IPS-NIHi7 (cell line): Measurements from ENCODE around the gene DYRK2.

Source experiments
- DNase-seq: peaks from one replicate; pipeline ENCODE4 v3.0.0; 2012; ENCODE audit warnings: mixed read lengths; ENCODE audit errors: extremely low spot score

The DYRK2 gene

GRCh38 chr12:67648521-67649260 is at the start of gene DYRK2:
TSS of gene DYRK2 (plus strand) at chr12:67648745. CDS start at chr12:67649134, 389 bp downstream.
- DNase-seq = peak; percentile 83

DNA sequence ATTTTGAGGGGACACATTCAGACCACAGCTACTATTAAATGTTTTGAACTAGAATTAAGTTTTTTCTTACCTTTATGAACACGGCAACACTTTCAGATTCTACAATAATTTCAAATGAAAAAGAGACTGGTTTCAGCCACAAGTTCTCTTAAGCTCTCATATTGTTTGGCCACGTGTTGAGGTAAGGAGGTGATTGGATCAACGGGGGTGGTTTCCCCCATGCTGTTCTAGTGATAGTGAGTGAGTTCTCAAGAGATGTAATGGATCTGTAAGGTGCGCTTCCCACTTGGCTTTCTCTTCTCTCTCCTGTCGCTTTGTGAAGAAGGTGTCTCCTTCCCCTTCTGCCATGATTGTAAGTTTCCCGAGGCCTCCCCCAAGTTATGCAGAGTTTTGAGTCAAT is 48.9 kb upstream of the DYRK2 start:
- DNase-seq = no peak

- DNase-seq = no peak
Observed at GRCh38 chr12:67601126-67601525, 47.4 kb upstream of the DYRK2 start.

- no peak for DNase-seq
Observed at GRCh38 chr12:67609226-67609870, 39.2 kb upstream of the DYRK2 start.

DNA sequence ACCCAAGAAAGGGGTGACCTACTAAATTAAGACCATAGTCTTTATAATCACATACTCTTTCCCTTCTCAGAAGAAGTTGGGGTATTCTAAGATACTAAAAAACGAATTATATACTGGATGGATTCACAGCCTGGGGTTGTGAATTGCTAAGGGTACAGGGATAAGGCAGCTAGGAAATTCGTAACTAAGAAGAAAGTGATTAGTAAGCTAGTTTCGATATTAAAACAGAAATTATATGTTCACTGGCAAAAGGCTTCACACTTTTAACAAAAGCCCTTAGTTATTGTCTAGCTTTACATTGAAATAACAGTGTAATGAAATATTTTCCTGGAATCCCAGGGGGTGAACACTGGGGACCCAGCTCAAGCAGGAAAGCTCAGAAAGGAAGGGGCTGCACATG is 35.5 kb upstream of the DYRK2 start:
- no peak for DNase-seq

DNA sequence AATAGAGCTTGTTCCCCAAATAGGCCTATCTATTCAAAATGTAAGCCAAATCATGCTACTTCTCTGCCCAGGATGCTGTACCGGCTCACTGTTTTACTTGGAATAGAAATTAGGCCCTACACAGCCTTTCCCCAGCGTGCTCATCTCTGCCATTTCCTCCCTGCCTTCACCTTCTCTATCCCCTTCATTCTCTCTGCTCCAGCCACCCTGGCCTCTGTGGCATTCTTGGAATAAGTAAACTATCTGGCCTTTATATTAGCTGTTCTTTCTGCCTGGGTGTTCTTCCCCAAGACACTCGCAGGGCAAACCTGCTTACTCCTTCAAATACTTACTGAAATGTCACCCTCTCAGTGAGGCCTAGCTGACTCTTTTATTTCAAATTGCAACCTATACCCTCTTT is 30.9 kb upstream of the DYRK2 start:
- DNase-seq = no peak

DNA sequence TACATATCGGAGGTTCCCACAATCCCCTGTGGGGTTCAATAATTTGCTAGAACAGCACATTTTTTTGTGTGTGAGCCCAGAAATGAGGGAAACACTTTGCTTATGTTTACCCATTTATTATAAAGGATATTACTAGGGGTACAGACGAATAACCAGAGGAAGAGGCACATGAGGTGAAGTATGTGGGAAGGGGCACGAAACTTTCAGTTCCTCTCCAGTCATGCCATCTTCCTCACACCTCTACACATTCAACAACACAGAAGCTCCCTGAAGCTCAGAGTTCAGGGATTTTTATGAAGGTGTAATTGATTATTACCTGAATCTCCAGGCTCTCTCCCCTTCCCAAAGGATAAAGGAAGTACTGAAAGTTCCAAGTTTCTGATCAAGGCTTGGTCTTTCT is 30.2 kb upstream of the DYRK2 start:
- DNase-seq = no peak

- no peak for DNase-seq
Observed at GRCh38 chr12:67621112-67621511, 27.4 kb upstream of the DYRK2 start.

DNA sequence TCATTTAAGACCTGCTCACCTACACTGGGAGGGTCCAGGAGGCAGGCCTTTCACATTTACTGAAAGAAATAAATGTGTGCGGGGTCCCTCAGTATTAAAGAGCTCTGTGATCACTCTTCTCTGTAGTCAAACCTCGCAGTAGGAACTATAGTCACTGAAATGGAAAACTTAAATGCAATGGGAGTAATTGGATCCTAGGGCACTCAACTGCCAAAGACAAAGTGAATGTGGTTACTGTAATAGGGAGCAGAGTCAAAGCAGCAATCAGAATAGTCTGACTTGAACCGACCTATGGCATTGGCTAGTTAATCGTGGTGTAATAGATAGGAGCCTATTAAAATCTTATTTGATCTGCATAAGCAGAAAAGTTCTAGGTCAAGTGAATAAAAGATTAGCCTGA is 26.6 kb upstream of the DYRK2 start:
- no peak for DNase-seq

GRCh38 chr12:67623259-67623658 is 25.3 kb upstream of the DYRK2 start:
- no peak for DNase-seq

GRCh38 chr12:67624355-67624754 is 24.2 kb upstream of the DYRK2 start:
- no peak for DNase-seq

DNA sequence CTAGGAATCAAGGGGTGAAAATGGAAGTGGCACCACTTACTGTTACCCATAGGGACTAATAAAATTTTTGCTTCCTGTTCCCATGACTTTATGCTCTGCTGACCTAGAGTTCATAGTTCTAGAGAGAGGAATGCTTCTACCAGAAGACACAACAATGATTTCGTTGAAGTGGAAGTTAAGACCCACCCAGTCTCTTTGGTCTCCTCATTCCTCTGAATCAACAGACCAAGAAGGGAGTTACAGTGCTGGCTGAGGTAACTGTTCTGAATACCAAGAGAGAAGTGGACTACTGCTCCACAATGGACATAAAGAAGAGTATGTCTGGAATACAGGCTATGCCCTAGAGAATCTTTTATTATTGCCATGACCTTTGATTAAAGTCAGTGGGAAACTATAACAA is 23.5 kb upstream of the DYRK2 start:
- no peak for DNase-seq

- DNase-seq = no peak
Observed at GRCh38 chr12:67626156-67626555, 22.4 kb upstream of the DYRK2 start.

DNA sequence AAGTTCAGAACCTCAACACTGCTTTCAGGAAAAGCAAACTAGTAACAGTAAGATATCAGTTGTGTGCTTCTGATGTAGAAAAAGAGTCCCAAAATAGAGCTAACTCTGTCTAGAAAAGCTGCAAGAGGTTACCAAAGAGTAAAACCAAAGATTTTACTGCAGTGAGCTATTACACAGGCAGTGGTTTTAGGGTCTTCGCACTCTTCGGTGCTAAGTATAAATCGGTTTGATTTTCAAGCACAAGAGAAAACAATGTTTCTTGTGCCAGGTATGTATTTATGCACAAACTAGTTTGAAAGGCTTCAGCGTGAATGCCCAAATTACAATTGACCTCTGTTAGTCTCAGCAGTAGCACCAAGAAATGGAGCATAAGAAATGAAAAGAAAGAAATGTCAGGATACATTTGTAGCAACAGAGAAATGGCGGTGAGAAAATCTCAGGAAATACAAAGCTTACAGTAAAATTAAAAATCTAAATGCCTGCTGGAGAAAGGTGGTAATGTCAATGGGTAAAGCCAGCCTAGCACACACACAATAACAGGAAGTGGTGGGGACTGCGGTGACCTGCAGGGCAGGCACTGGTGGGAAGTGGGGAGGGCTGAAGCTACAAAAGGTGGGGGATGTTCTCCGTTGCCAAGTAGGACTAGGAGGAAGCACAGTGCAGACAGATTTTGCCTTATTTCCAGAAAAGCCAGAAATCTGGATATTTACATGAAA is 18.0 kb upstream of the DYRK2 start:
- peak; percentile 75 for DNase-seq

- no peak for DNase-seq
Observed at GRCh38 chr12:67632005-67632404, 16.5 kb upstream of the DYRK2 start.

DNA sequence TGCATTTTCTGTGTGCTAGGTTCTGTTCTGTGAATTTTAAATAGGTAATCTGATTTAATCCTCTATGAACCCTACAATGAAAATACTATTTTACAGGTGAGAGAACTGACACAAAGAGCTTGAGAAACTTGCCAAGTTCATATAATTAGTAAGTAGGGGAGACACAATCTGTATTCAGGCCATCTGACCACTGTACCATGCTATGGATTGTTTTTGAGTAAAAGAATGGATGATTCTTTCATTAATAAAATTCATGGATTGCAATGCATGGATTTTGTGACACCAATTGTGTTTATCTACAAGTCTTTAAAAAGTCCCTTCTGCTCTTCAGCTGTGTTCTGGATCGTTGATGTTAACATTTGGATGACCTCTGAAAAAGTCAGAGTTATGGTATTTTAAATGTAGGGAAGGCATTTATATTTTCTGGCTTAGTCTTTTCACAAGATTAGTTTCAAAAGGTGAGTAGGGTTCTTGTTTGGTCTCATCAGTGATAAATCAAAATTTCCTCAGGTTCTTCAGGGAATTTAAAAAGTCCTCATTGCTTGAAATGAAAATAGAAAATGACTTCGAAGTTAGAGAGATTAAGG is 15.4 kb upstream of the DYRK2 start:
- no peak for DNase-seq

DNA sequence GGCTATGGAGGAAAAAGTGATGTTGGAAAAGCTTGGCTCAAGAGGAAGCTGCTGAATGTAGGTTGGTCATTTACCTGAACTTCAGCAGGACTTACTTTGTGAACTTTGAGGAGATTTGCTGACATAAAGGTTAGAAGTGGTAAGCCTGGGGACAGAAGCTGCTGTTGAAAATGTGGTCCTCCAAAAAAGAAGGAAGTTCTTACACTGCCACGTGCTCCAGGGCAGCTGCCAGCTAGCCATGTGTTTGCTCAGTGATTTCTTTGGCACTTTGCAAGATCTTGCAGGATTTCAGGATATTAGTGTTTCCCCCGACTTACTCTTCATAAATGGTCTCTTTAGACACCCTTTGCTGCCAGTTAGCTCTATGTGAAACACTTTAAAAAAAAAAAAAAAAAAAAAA is 14.8 kb upstream of the DYRK2 start:
- no peak for DNase-seq

DNA sequence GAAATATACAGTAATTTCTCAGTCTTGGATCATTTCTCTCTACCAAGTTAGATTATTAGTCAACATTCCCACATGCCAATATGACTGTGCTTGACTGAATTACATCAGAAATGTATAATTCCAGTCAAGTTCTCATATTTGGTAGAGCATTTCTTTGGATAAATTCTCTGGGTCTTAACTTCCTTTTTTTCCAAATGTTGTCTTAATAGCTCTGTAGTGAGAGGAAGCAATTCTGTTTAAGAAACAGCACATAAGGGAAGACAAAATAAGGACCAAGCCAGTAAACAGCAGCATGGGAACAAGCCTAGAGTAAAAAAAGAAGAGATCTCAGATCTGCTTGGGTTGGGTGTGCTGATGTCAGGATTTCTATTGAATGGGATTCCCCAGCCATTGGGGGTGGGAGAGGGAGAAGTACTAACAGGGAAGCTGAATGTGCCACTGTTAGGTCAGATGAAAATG is 14.2 kb upstream of the DYRK2 start:
- DNase-seq = no peak

GRCh38 chr12:67637718-67638117 is 10.8 kb upstream of the DYRK2 start:
- DNase-seq = no peak

GRCh38 chr12:67638694-67639093 is 9.9 kb upstream of the DYRK2 start:
- no peak for DNase-seq

GRCh38 chr12:67640863-67641262 is 7.7 kb upstream of the DYRK2 start:
- DNase-seq = no peak

DNA sequence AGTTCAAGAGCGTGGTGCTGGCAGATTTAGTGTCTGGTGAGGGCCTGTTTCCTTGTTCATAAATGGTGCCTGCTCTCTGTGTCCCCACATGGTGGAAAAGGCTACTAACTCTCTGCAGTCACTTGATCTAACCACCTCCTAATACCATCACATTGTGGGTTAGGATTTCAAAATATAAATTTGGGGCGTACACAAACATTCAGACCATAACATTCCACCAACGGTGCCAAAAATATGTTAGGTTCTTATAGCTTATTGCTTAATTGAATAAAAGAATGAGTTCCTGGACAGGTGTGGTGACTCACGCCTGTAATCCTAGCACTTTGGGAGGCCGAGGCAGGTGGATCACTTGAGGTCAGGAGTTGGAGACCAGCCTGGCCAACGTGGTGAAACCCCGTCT is 3.4 kb upstream of the DYRK2 start:
- no peak for DNase-seq

GRCh38 chr12:67645601-67646000 is 2.9 kb upstream of the DYRK2 start:
- no peak for DNase-seq
